H9 (cell line): ENCODE measurements around the gene SUMO2. TPM values are rescaled to one million over a fixed set of nuclear protein-coding genes. Genes with fewer than 3 reads are reported as not detected.

Source experiments
- DNase-seq: peaks from one replicate; pipeline ENCODE4 v3.0.0-alpha.2; 2017
- H2AFZ ChIP-seq: one replicate; pipeline ENCODE4 v1.6.1; 2013; ENCODE audit warnings: mild to moderate bottlenecking, low read length, control low read depth, moderate library complexity
- H2AK5ac ChIP-seq: 2 replicates; pipeline ENCODE4 v1.6.1; 2013; ENCODE audit warnings: low read length, control low read depth, mixed read lengths; ENCODE audit not compliant: insufficient read length
- H2BK120ac ChIP-seq: one replicate; pipeline ENCODE4 v1.6.1; 2013; ENCODE audit warnings: low read depth, mild to moderate bottlenecking, low read length, control low read depth, inconsistent platforms; ENCODE audit not compliant: poor library complexity, severe bottlenecking
- H2BK12ac ChIP-seq: 2 replicates; pipeline ENCODE4 v1.6.1; 2013; ENCODE audit warnings: low read length, control low read depth, mixed read lengths, low read depth; ENCODE audit not compliant: insufficient read length
- H2BK15ac ChIP-seq: 2 replicates; pipeline ENCODE4 v1.6.1; 2013; ENCODE audit warnings: low read depth, low read length, control low read depth
- H2BK20ac ChIP-seq: one replicate; pipeline ENCODE4 v1.6.1; 2013; ENCODE audit warnings: low read depth, mild to moderate bottlenecking, low read length, control low read depth, inconsistent platforms; ENCODE audit not compliant: poor library complexity, severe bottlenecking
- H2BK5ac ChIP-seq: 2 replicates; pipeline ENCODE4 v1.6.1; 2013; ENCODE audit warnings: low read length, control low read depth, mixed read lengths; ENCODE audit not compliant: insufficient read length
- H3K14ac ChIP-seq: 2 replicates; pipeline ENCODE4 v1.6.1; 2013; ENCODE audit warnings: low read length, control low read depth; ENCODE audit not compliant: insufficient read depth
- H3K18ac ChIP-seq: 2 replicates; pipeline ENCODE4 v1.6.1; 2013; ENCODE audit warnings: low read depth, mild to moderate bottlenecking, mixed read lengths, low read length, control low read depth; ENCODE audit not compliant: insufficient read length
- H3K23ac ChIP-seq: 2 replicates; pipeline ENCODE4 v1.6.1; 2013; ENCODE audit warnings: low read length, control low read depth, mixed read lengths, low read depth; ENCODE audit not compliant: insufficient read length
- H3K23me2 ChIP-seq: 2 replicates; pipeline ENCODE4 v1.6.1; 2013; ENCODE audit warnings: low read depth, mild to moderate bottlenecking, mixed read lengths, low read length, control low read depth; ENCODE audit not compliant: insufficient read length, poor library complexity, severe bottlenecking
- H3K27ac ChIP-seq: 2 replicates; pipeline ENCODE4 v1.5.1; 2013; ENCODE audit warnings: low read length, control low read depth, mixed read lengths, low read depth; ENCODE audit not compliant: insufficient read length
- H3K27me3 ChIP-seq: 2 replicates; pipeline ENCODE4 v1.6.1; 2013; ENCODE audit warnings: low read length, control low read depth, inconsistent platforms; ENCODE audit not compliant: insufficient read depth
- H3K4ac ChIP-seq: 2 replicates; pipeline ENCODE4 v1.6.1; 2013; ENCODE audit warnings: low read depth, mild to moderate bottlenecking, control low read depth, inconsistent platforms, low read length, moderate library complexity
- H3K4me1 ChIP-seq: 2 replicates; pipeline ENCODE4 v1.6.1; 2013; ENCODE audit warnings: low read length, control low read depth, inconsistent platforms; ENCODE audit not compliant: insufficient read depth
- H3K4me2 ChIP-seq: 2 replicates; pipeline ENCODE4 v1.6.1; 2013; ENCODE audit warnings: low read length, control low read depth, mixed read lengths; ENCODE audit not compliant: insufficient read length, insufficient read depth
- H3K56ac ChIP-seq: 2 replicates; pipeline ENCODE4 v1.6.1; 2013; ENCODE audit warnings: low read depth, mild to moderate bottlenecking, mixed read lengths, low read length, control low read depth; ENCODE audit not compliant: insufficient read length
- H3K79me1 ChIP-seq: 2 replicates; pipeline ENCODE4 v1.6.1; 2013; ENCODE audit warnings: low read depth, mild to moderate bottlenecking, moderate library complexity, low read length, control low read depth, inconsistent platforms; ENCODE audit not compliant: insufficient read depth, poor library complexity, severe bottlenecking
- H3K79me2 ChIP-seq: 2 replicates; pipeline ENCODE4 v1.6.1; 2013; ENCODE audit warnings: low read length, control low read depth, inconsistent platforms; ENCODE audit not compliant: insufficient read depth
- H3K9ac ChIP-seq: 2 replicates; pipeline ENCODE4 v1.6.1; 2013; ENCODE audit warnings: low read length, control low read depth, mixed read lengths; ENCODE audit not compliant: insufficient read length; ENCODE audit errors: extremely low read depth
- H3K9me3 ChIP-seq: one replicate; pipeline ENCODE4 v1.6.1; 2013; ENCODE audit warnings: low read depth, low read length, inconsistent platforms; ENCODE audit not compliant: control insufficient read depth
- H3T11ph ChIP-seq: one replicate; pipeline ENCODE4 v1.6.1; 2013; ENCODE audit warnings: mild to moderate bottlenecking, low read length, control low read depth, inconsistent platforms
- H4K20me1 ChIP-seq: one replicate; pipeline ENCODE4 v1.6.1; 2013; ENCODE audit not compliant: control insufficient read depth, insufficient read length, insufficient read depth
- H4K5ac ChIP-seq: 2 replicates; pipeline ENCODE4 v1.6.1; 2013; ENCODE audit warnings: low read depth, mild to moderate bottlenecking, mixed read lengths, low read length, control low read depth; ENCODE audit not compliant: insufficient read length
- H4K8ac ChIP-seq: replicated peaks from 2 replicates; pipeline ENCODE4 v1.6.1; 2013; ENCODE audit warnings: low read length, control low read depth, mixed read lengths, low read depth; ENCODE audit not compliant: insufficient read length
- H4K91ac ChIP-seq: 2 replicates; pipeline ENCODE4 v1.6.1; 2013; ENCODE audit warnings: low read depth, mild to moderate bottlenecking, moderate library complexity, mixed read lengths, low read length, control low read depth; ENCODE audit not compliant: insufficient read length
- H3K27ac Mint-ChIP-seq, 3 experiments: 2 replicates in 2 of 3; 3 replicates in 1 of 3; pipeline ENCODE4 v1.8.0; 2020 to 2021; ENCODE audit warnings: mixed read lengths in 3 of 3, mild to moderate bottlenecking in 1 of 3, moderate library complexity in 1 of 3
- H3K27me3 Mint-ChIP-seq: 2 replicates; pipeline ENCODE4 v1.8.0; 2021; ENCODE audit warnings: low read depth, mild to moderate bottlenecking, moderate library complexity, mixed read lengths
- H3K36me3 Mint-ChIP-seq, 3 experiments: 2 replicates in 2 of 3; 3 replicates in 1 of 3; pipeline ENCODE4 v1.8.0; 2020 to 2021; ENCODE audit warnings: low read depth in 3 of 3, mixed read lengths in 3 of 3; ENCODE audit not compliant: insufficient read depth in 1 of 3
- H3K4me1 Mint-ChIP-seq, 2 experiments: 2 replicates each; pipeline ENCODE4 v1.8.0; 2020; ENCODE audit warnings: mixed read lengths in 2 of 2
- H3K4me3 Mint-ChIP-seq, 2 experiments: 2 replicates in 1 of 2; 3 replicates in 1 of 2; pipeline ENCODE4 v1.8.0; 2020 to 2021; ENCODE audit warnings: mild to moderate bottlenecking in 2 of 2, mixed read lengths in 2 of 2, moderate library complexity in 1 of 2
- H3K9me3 Mint-ChIP-seq, 2 experiments: 2 replicates in 1 of 2; 3 replicates in 1 of 2; pipeline ENCODE4 v1.8.0; 2020; ENCODE audit warnings: mild to moderate bottlenecking in 2 of 2, mixed read lengths in 2 of 2, moderate library complexity in 1 of 2
- WGBS: extraction: QIAGEN DNeasy Blood & Tissue Kit; methylation state at CpG from one replicate; pipeline ENCODE4 v1.1.7; 2013; ENCODE audit warnings: missing lambda C conversion rate, low lambda C conversion rate, mixed read lengths; ENCODE audit not compliant: insufficient read length; ENCODE audit errors: extremely low coverage; 5-methylcytosine and 5-hydroxymethylcytosine counted together
- total RNA-seq: library from RNA; stranded (reverse); gene quantifications from 2 replicates; pipeline ENCODE4 v1.2.1, GENCODE V29; 2021
- TF ChIP-seq, protein P1 (sequence below): fragments of 200-600 bp; sonication (generic); conservative IDR thresholded peaks from 3 replicates; pipeline ENCODE4 v1.8.0; 2021; ENCODE audit warnings: antibody characterized with exemption, mild to moderate bottlenecking

Gene SUMO2
- total RNA-seq, 1 experiment from 2014 or later, result 813 TPM

DNA sequence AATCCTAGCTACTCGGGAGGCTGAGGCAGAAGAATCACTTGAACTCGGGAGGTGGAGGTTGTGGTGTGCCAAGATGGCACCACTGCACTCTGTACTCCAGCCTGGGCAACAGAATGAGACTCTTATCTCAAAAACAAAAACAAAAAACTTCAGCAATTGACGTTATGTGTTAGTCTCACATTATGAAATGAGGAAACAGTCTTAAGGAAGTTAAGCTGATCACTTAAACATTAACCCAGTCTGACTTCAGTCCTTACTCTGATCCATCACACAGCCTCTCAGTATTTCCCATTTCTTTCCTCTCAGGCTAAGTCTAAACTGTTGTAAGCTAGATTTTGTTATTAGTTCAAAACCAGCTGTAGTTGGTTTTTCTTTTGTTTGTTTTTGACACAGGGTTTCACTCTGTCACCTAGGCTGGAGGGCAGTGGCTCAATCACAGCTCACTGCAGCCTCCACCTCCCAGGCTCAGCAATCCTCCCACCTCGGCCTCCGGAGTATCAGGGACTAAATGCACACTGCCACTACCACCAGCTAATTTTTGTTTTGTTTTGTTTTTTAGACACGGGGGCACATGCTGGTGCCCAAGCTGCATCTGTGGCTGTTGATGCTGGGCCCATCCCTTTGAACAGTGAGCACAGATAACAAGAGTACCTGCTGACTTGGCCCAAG is 34.7 kb downstream of the SUMO2 start:
- H3K27me3 ChIP-seq, result no peaks in the 10 kb centered on the region
- peaks cover 6% of the 10 kb centered on the region for H3K23me2 ChIP-seq
- H4K20me1 ChIP-seq, result no peaks in the 10 kb centered on the region
- H3K14ac ChIP-seq, result no peak overlapping the region
- Mint-ChIP-seq H3K36me3 (peaks cover 61 to 79% (median 69%) of the 10 kb centered on the region in 3 experiments), H3K4me1 (peaks cover 16 to 26% of the 10 kb centered on the region in 2 experiments), H3K4me3 (no peak overlapping the region), H3K9me3 (no peaks in the 10 kb centered on the region), H3K27ac (no peak overlapping the region), H3K27me3 (no peaks in the 10 kb centered on the region)
- no peak overlapping the region for H3K9ac ChIP-seq
- no peak overlapping the region for H3T11ph ChIP-seq
- no peak overlapping the region for H4K8ac ChIP-seq
- H3K79me2 ChIP-seq, result peaks cover 32% of the 10 kb centered on the region
- no peak overlapping the region for H2BK20ac ChIP-seq
- H3K18ac ChIP-seq, result no peak overlapping the region
- TF ChIP-seq, protein P1, sequence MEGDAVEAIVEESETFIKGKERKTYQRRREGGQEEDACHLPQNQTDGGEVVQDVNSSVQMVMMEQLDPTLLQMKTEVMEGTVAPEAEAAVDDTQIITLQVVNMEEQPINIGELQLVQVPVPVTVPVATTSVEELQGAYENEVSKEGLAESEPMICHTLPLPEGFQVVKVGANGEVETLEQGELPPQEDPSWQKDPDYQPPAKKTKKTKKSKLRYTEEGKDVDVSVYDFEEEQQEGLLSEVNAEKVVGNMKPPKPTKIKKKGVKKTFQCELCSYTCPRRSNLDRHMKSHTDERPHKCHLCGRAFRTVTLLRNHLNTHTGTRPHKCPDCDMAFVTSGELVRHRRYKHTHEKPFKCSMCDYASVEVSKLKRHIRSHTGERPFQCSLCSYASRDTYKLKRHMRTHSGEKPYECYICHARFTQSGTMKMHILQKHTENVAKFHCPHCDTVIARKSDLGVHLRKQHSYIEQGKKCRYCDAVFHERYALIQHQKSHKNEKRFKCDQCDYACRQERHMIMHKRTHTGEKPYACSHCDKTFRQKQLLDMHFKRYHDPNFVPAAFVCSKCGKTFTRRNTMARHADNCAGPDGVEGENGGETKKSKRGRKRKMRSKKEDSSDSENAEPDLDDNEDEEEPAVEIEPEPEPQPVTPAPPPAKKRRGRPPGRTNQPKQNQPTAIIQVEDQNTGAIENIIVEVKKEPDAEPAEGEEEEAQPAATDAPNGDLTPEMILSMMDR, result no peak
- no peak overlapping the region for H2BK5ac ChIP-seq
- H4K91ac ChIP-seq, result no peak overlapping the region
- no peak overlapping the region for H3K4ac ChIP-seq
- no peak overlapping the region for H2BK120ac ChIP-seq
- WGBS, result no CpG with 5 or more reads among the region's 6 CpGs
- H3K4me2 ChIP-seq, result no peak overlapping the region
- H3K79me1 ChIP-seq, result peaks cover 16% of the 10 kb centered on the region
- no peak overlapping the region for H2BK12ac ChIP-seq
- H2BK15ac ChIP-seq, result no peak overlapping the region
- no peaks in the 10 kb centered on the region; the same call in 1 of the 2 replicates for H3K4me1 ChIP-seq
- H3K9me3 ChIP-seq, result no peaks in the 10 kb centered on the region
- no peak overlapping the region for H4K5ac ChIP-seq
- no peak for DNase-seq
- H3K23ac ChIP-seq, result no peak overlapping the region
- no peak overlapping the region for H2AK5ac ChIP-seq
- H3K56ac ChIP-seq, result no peak overlapping the region
- no peak overlapping the region for H3K27ac ChIP-seq
- H2AFZ ChIP-seq, result no peak overlapping the region
